Left lung (tissue), 10 donors: ENCODE data around the gene ATP8A2. TPM values are rescaled to one million over a fixed set of nuclear protein-coding genes. Genes with fewer than 3 reads are reported as not detected.

ENCODE experiments used
- ATAC-seq: fragments of 200-7000 bp; cut with Tn5 transposase; one replicate; pipeline ENCODE4 v1.9.1; 2020; ENCODE audit warnings: moderate library complexity
- DNase-seq, 4 donors: peaks; one replicate each; pipeline ENCODE4 v3.0.0-alpha.2; 2013 to 2020
- H3K27ac ChIP-seq, 2 donors: fragments of 200-600 bp; sonication (generic) in 1 of 2; one replicate each; pipeline versions ENCODE4 v1.5.0 to v1.8.0; 2020 to 2021
- H3K27me3 ChIP-seq, 2 donors: fragments of 200-600 bp; sonication (generic) in 1 of 2; one replicate each; pipeline versions ENCODE4 v1.5.0 to v1.8.0; 2020 to 2021
- H3K36me3 ChIP-seq, 2 donors: fragments of 200-600 bp; sonication (generic) in 1 of 2; one replicate each; pipeline versions ENCODE4 v1.5.0 to v1.8.0; 2020 to 2021
- H3K4me1 ChIP-seq, 2 donors: fragments of 200-600 bp; one replicate each; pipeline ENCODE4 v1.8.0; 2021
- H3K4me3 ChIP-seq, 2 donors: fragments of 200-600 bp; sonication (generic) in 1 of 2; one replicate each; pipeline versions ENCODE4 v1.5.0 to v1.8.0; 2020 to 2021; ENCODE audit warnings: mild to moderate bottlenecking in 1 of 2
- H3K9me3 ChIP-seq, 2 donors: fragments of 200-600 bp; sonication (generic) in 1 of 2; one replicate each; pipeline versions ENCODE4 v1.5.0 to v1.8.0; 2020 to 2021
- intact Hi-C, 2 donors: fragments of 100-400 bp; cut with DNase I; formaldehyde crosslinking; loops; one replicate each; pipeline versions ENCODE4 v1.11.2 to v1.14.2; 2022
- polyA plus RNA-seq, 6 donors: library from polyadenylated mRNA; unstranded; fragments of 120-200 nt; gene quantifications; one replicate each; pipeline ENCODE4 v1.2.1, GENCODE V29; 2013; ENCODE audit not compliant: insufficient read length in 6 of 6
- total RNA-seq, 2 donors: library from RNA; stranded (reverse); fragmentation: NEBNext Ultra II Directional; extraction: Animal tissue kit (Norgen Biotek cat#: 25700); gene quantifications; one replicate each; pipeline ENCODE4 v1.2.1, GENCODE V29; 2021
- TF ChIP-seq, protein P1 (sequence below), 2 donors: fragments of 200-600 bp; sonication (generic) in 1 of 2; IDR thresholded peaks; one replicate each; pipeline versions ENCODE4 v1.5.0 to v1.8.0; 2021; ENCODE audit warnings: antibody characterized with exemption in 2 of 2
- donor health status: DM: no; HTN: yes; CAD: no.
- donor health status: DM: no; HTN: no; CAD: no.

The ATP8A2 gene
- total and polyA plus RNA-seq, 8 donors: 1.1 to 13.4 (median 9.6) TPM

DNA sequence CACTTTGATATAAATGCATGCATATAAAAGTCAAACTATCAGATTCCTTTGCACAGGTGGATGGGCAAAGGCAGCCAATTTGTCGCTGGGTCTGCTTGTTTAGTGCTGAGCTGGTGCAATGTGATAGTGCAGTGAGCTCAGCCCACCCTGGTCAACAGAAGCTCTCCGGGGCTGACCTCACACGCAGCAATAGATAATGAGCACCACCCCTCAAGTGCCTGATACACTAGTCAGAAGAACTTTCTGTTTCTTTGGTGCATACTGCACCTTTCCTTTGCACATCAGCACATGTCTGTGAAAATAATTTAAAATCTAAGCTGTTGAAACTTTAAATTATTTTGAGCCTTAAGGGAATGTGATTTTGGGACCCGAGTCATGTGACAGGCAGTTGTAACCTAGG is 20.2 kb downstream of the ATP8A2 start:
- TF ChIP-seq, protein P1, sequence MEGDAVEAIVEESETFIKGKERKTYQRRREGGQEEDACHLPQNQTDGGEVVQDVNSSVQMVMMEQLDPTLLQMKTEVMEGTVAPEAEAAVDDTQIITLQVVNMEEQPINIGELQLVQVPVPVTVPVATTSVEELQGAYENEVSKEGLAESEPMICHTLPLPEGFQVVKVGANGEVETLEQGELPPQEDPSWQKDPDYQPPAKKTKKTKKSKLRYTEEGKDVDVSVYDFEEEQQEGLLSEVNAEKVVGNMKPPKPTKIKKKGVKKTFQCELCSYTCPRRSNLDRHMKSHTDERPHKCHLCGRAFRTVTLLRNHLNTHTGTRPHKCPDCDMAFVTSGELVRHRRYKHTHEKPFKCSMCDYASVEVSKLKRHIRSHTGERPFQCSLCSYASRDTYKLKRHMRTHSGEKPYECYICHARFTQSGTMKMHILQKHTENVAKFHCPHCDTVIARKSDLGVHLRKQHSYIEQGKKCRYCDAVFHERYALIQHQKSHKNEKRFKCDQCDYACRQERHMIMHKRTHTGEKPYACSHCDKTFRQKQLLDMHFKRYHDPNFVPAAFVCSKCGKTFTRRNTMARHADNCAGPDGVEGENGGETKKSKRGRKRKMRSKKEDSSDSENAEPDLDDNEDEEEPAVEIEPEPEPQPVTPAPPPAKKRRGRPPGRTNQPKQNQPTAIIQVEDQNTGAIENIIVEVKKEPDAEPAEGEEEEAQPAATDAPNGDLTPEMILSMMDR (IDR thresholded peaks at IDR 0.05): no peak
- peaks cover 0 to 20% of the 10 kb centered on the region in 2 donors for H3K27me3 ChIP-seq

GRCh38 chr13:25394402-25395060 is 22.8 kb downstream of the ATP8A2 start:
- ATAC-seq (no peak), DNase-seq (no peak)
- H3K4me1 ChIP-seq: no peaks in the 10 kb centered on the region
- H3K27me3 ChIP-seq: peaks cover 0 to 11% of the 10 kb centered on the region in 2 donors
- H3K27ac ChIP-seq: no peak overlapping the region
- H3K9me3 ChIP-seq: no peaks in the 10 kb centered on the region
- TF ChIP-seq, protein P1 (IDR thresholded peaks at IDR 0.05): no peak
- intact Hi-C loops: no loop called here
- no peak overlapping the region for H3K4me3 ChIP-seq
- no peaks in the 10 kb centered on the region for H3K36me3 ChIP-seq

More for the DNA sequence above, 20.2 kb downstream of the ATP8A2 start:
- Histone ChIP-seq H3K9me3 (no peaks in the 10 kb centered on the region), H3K4me1 (no peaks in the 10 kb centered on the region), H3K27ac (no peak overlapping the region), H3K4me3 (no peak overlapping the region), H3K36me3 (no peaks in the 10 kb centered on the region)
- no peak for DNase-seq
- intact Hi-C loops: no loop called here
- ATAC-seq: no peak

GRCh38 chr13:25397763-25398162 is 26.0 kb downstream of the ATP8A2 start:
- Histone ChIP-seq H3K4me1 (no peaks in the 10 kb centered on the region), H3K4me3 (no peak overlapping the region), H3K9me3 (no peaks in the 10 kb centered on the region), H3K36me3 (no peaks in the 10 kb centered on the region), H3K27ac (no peak overlapping the region), H3K27me3 (peaks cover 0 to 4% of the 10 kb centered on the region in 2 donors)
- TF ChIP-seq, protein P1 (IDR thresholded peaks at IDR 0.05): no peak
- DNase-seq (no peak), ATAC-seq (no peak)
- intact Hi-C loops: no loop called here

- Histone ChIP-seq H3K27me3 (peaks cover 0 to 4% of the 10 kb centered on the region in 2 donors), H3K9me3 (no peaks in the 10 kb centered on the region), H3K27ac (no peak overlapping the region), H3K4me1 (no peaks in the 10 kb centered on the region), H3K36me3 (no peaks in the 10 kb centered on the region), H3K4me3 (no peak overlapping the region)
- TF ChIP-seq, protein P1 (IDR thresholded peaks at IDR 0.05): no peak
- intact Hi-C loops: no loop called here
- ATAC-seq (no peak), DNase-seq (no peak)
Observed at GRCh38 chr13:25400925-25401324, 29.2 kb downstream of the ATP8A2 start.

DNA sequence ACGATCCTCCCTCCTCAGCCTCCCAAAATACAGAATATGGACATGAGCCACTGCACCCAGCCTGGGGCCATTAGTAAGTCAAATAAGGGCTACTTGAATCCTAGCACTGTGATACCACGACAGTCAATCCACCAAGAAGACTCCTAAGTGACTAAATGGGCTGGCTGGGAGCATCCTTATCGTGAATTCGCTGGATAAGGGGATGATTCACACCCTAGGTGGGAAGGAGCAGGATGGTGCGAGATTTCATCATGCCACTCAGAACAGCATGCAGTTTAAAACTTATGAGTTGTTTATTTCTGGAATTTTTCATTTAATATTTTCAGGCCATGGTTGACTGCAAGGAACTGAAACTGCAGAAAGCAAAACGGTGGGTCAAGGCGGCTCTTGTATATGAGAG is 30.2 kb downstream of the ATP8A2 start:
- DNase-seq (no peak), ATAC-seq (no peak)
- Histone ChIP-seq H3K27me3 (peaks cover 0 to 3% of the 10 kb centered on the region in 2 donors), H3K9me3 (no peaks in the 10 kb centered on the region), H3K4me3 (no peak overlapping the region), H3K36me3 (no peaks in the 10 kb centered on the region), H3K4me1 (no peaks in the 10 kb centered on the region), H3K27ac (no peak overlapping the region)
- intact Hi-C loops: no loop called here
- TF ChIP-seq, protein P1 (IDR thresholded peaks at IDR 0.05): no peak
